Chondrocyte (in vitro differentiated cells): ENCODE results near the gene GREB1L. TPM values are rescaled to one million over a fixed set of nuclear protein-coding genes. Genes with fewer than 3 reads are reported as not detected.

Experiments
- DNase-seq: peaks from one replicate; pipeline ENCODE4 v3.0.0; 2021; ENCODE audit warnings: mixed read lengths, low spot score
- H3K27ac Mint-ChIP-seq: one replicate; pipeline ENCODE4 v1.8.0; 2021; ENCODE audit warnings: mild to moderate bottlenecking, moderate library complexity, mixed read lengths; ENCODE audit not compliant: unreplicated experiment
- H3K27me3 Mint-ChIP-seq: 2 replicates; pipeline ENCODE4 v1.8.0; 2021; ENCODE audit warnings: low read depth, mixed read lengths
- H3K36me3 Mint-ChIP-seq: 2 replicates; pipeline ENCODE4 v1.8.0; 2021; ENCODE audit warnings: low read depth, mixed read lengths
- H3K4me1 Mint-ChIP-seq: 2 replicates; pipeline ENCODE4 v1.8.0; 2021; ENCODE audit warnings: low read depth, mild to moderate bottlenecking, mixed read lengths
- H3K4me3 Mint-ChIP-seq: one replicate; pipeline ENCODE4 v1.8.0; 2021; ENCODE audit warnings: mild to moderate bottlenecking, moderate library complexity, mixed read lengths; ENCODE audit not compliant: unreplicated experiment
- H3K9me3 Mint-ChIP-seq: 2 replicates; pipeline ENCODE4 v1.8.0; 2021; ENCODE audit warnings: low read depth, mixed read lengths
- total RNA-seq: library from RNA; stranded (reverse); gene quantifications from 3 replicates; pipeline ENCODE4 v1.2.1, GENCODE V29; 2021
- TF ChIP-seq, protein P1 (sequence below): fragments of 200-600 bp; sonication (generic); IDR thresholded peaks from 2 replicates; pipeline ENCODE4 v1.5.0; 2021; ENCODE audit warnings: antibody characterized with exemption, mild to moderate bottlenecking, moderate library complexity

The GREB1L gene
- total RNA-seq, 1 donor from 2014 or later, result 2.4 TPM

DNA sequence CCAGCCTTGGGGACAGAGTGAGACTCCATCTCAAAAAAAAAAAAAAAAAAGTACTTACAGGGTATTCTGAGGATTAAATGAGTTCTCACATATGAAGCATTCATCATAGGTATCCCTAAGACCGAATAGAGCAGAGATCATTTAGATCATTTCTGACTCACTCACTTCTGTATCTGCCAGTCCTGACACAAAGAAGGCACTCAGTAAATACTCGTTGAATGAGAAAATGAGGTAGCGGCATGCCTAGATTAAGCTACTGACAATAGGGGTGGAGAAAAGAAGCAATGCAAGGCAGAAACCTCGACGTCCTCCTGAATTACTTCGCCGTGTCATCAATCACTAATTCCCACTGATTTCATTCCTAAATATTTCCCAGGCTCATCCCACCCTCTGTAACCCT is 103.8 kb downstream of the GREB1L start:
- Mint-ChIP-seq H3K27me3 (peaks cover 12% of the 10 kb centered on the region), H3K27ac (no peak overlapping the region), H3K9me3 (no peaks in the 10 kb centered on the region), H3K36me3 (no peaks in the 10 kb centered on the region), H3K4me3 (no peak overlapping the region), H3K4me1 (no peaks in the 10 kb centered on the region)
- TF ChIP-seq, protein P1, sequence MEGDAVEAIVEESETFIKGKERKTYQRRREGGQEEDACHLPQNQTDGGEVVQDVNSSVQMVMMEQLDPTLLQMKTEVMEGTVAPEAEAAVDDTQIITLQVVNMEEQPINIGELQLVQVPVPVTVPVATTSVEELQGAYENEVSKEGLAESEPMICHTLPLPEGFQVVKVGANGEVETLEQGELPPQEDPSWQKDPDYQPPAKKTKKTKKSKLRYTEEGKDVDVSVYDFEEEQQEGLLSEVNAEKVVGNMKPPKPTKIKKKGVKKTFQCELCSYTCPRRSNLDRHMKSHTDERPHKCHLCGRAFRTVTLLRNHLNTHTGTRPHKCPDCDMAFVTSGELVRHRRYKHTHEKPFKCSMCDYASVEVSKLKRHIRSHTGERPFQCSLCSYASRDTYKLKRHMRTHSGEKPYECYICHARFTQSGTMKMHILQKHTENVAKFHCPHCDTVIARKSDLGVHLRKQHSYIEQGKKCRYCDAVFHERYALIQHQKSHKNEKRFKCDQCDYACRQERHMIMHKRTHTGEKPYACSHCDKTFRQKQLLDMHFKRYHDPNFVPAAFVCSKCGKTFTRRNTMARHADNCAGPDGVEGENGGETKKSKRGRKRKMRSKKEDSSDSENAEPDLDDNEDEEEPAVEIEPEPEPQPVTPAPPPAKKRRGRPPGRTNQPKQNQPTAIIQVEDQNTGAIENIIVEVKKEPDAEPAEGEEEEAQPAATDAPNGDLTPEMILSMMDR, result no peak
- DNase-seq, result no peak

- H3K4me3 Mint-ChIP-seq, result no peak overlapping the region
- TF ChIP-seq, protein P1, result no peak
- peaks cover 8% of the 10 kb centered on the region for H3K9me3 Mint-ChIP-seq
- no peaks in the 10 kb centered on the region for H3K36me3 Mint-ChIP-seq
- H3K27ac Mint-ChIP-seq, result no peak overlapping the region
- DNase-seq, result no peak
- H3K27me3 Mint-ChIP-seq, result no peaks in the 10 kb centered on the region
- peaks cover 14% of the 10 kb centered on the region for H3K4me1 Mint-ChIP-seq
Measured at GRCh38 chr18:21359746-21360145, 117.7 kb downstream of the GREB1L start.

DNA sequence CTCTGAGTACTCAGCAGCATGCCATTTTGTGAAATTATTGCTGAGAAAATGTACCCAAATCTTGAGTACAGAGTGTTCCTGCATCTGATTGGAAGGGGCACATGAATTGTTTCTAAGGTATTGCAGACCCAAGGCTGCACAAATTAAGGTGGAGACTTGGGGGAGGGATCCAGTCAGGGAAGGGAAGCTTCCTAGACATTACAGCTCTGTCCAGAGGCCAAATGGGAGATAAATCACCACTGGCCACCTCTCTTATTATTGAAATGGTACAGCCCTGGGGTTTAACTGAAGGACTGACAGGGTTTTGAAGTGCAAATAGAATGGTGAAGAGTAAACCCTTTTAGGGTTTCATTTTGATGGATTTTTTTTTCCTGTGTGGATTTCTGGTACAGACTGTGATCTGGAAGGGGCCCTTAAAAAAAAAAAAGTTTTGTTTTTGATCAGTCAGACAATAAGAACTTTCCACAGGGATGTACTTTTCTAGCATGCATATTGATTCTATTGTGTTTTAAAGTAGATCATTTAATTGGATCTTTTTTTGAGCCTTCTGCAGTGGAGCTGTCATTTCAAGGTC is 119.4 kb downstream of the GREB1L start:
- TF ChIP-seq, protein P1, result no peak
- no peaks in the 10 kb centered on the region for H3K27me3 Mint-ChIP-seq
- H3K4me3 Mint-ChIP-seq, result no peak overlapping the region
- peaks cover 14% of the 10 kb centered on the region for H3K4me1 Mint-ChIP-seq
- peaks cover 6% of the 10 kb centered on the region for H3K9me3 Mint-ChIP-seq
- DNase-seq, result no peak
- no peak overlapping the region for H3K27ac Mint-ChIP-seq
- no peaks in the 10 kb centered on the region for H3K36me3 Mint-ChIP-seq

DNA sequence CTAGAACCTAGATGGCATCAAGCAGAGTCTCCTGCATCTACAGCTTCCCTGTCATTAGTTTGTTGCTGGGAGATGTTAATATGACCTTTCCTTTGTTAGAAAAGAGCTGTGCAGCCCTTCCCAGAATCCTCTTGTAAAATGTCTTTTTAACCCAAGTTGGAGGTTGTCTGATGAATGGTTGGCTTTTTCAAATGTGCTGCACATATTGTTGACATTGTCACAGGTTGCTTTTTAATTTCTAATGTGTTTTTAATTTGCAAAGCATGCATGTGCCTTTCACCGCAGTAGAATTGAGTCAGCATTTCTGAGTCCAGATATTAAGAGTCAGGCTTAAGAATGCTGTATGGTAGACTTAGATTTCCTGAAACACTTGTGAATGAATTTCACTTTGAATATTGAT is 120.8 kb downstream of the GREB1L start:
- Mint-ChIP-seq H3K4me3 (no peak overlapping the region), H3K27me3 (no peaks in the 10 kb centered on the region), H3K9me3 (no peaks in the 10 kb centered on the region), H3K4me1 (peaks cover 14% of the 10 kb centered on the region), H3K27ac (no peak overlapping the region), H3K36me3 (peaks cover 2% of the 10 kb centered on the region)
- TF ChIP-seq, protein P1, result no peak
- no peak for DNase-seq

GRCh38 chr18:21363348-21363747 is 121.3 kb downstream of the GREB1L start:
- peaks cover 17% of the 10 kb centered on the region for H3K4me1 Mint-ChIP-seq
- TF ChIP-seq, protein P1, result no peak
- peaks cover 2% of the 10 kb centered on the region for H3K36me3 Mint-ChIP-seq
- no peak overlapping the region for H3K27ac Mint-ChIP-seq
- no peak overlapping the region for H3K4me3 Mint-ChIP-seq
- H3K27me3 Mint-ChIP-seq, result no peaks in the 10 kb centered on the region
- no peaks in the 10 kb centered on the region for H3K9me3 Mint-ChIP-seq
- DNase-seq, result no peak
